ENCODE measurements around the gene OR52J3.

The OR52J3 gene

DNA sequence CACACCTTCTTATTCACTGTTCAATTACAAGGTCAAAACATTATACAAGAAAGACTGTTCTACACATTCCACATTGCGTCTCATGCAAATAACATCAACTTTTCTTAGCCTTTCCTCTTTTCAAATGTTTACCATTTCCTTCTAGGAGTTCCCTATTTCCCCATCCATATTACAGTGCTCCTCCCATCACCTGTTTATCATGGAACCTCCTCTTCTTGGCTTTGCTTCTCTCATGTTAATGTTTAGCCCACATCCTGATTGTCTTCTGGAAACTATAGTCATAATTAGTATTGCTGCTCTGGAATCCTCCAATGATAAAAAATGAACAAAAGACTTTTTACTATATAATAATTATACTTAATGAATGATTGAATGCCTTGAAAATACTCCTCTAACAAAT, 44.3 kb downstream of the OR52J3 start:
- Histone ChIP-seq H3K79me2 (ENCODE audit: low read length) (no peaks in the 10 kb centered on the region), H3K27me3 (ENCODE audit: low read depth, low read length) (no peaks in the 10 kb centered on the region), H3K9ac (ENCODE audit: low read length) (no peak overlapping the region), H3K4me2 (ENCODE audit: low read length) (no peak overlapping the region), H3K9me3 (ENCODE audit: insufficient read depth, low read length) (no peaks in the 10 kb centered on the region), H4K20me1 (ENCODE audit: insufficient read depth, low read length) (no peaks in the 10 kb centered on the region), H3K4me1 (ENCODE audit: low read length) (0 out of 2 replicates have a peak, but pooled peaks cover 3% of the 10 kb centered on the region), H3K27ac (ENCODE audit: low read length) (no peak overlapping the region), H3K36me3 (replicated peaks; ENCODE audit: low read depth, low read length) (no peaks in the 10 kb centered on the region), H2AFZ (ENCODE audit: low read depth, low read length) (no peak overlapping the region), H3K4me3 (ENCODE audit: low read length) (no peak overlapping the region)
- TF ChIP-seq, protein P1, sequence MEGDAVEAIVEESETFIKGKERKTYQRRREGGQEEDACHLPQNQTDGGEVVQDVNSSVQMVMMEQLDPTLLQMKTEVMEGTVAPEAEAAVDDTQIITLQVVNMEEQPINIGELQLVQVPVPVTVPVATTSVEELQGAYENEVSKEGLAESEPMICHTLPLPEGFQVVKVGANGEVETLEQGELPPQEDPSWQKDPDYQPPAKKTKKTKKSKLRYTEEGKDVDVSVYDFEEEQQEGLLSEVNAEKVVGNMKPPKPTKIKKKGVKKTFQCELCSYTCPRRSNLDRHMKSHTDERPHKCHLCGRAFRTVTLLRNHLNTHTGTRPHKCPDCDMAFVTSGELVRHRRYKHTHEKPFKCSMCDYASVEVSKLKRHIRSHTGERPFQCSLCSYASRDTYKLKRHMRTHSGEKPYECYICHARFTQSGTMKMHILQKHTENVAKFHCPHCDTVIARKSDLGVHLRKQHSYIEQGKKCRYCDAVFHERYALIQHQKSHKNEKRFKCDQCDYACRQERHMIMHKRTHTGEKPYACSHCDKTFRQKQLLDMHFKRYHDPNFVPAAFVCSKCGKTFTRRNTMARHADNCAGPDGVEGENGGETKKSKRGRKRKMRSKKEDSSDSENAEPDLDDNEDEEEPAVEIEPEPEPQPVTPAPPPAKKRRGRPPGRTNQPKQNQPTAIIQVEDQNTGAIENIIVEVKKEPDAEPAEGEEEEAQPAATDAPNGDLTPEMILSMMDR (IDR thresholded peaks at IDR 0.05; ENCODE audit: low read depth, low read length): no peak
- no peak for TF ChIP-seq EZH2phosphoT487 (IDR thresholded peaks at IDR 0.05; ENCODE audit: low read depth)

DNA sequence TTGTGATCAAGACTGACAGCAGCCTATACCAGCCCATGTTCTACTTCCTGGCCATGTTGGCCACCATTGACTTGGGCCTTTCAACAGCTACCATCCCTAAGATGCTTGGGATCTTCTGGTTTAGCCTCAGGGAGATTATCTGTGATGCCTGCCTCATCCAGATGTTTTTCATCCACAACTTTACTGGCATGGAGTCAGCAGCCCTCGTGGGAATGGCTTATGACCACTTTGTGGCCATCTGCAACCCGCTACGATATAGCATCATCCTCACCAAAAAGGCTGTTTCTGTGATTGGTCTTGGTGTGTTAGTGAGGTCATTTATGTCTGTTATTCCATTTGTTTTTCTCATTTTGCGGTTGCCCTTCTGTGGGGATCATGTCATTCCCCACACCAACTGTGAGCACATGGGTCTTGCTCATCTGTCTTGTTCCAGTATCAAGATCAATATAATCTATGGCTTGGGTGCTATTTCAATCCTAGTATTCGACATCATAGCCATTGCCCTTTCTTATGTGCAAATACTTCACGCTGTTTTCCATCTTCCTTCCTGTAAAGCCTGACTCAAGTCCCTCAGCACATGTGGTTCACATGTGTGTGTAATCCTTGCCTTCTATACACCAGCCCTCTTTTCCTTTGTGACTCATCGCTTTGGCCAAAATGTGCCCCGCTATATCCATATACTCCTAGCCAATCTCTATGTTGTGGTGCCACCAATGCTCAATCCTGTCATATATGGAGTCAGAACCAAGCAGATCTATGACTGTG, 46.7 kb downstream of the OR52J3 start:
- H3K27ac ChIP-seq (ENCODE audit: low read length): no peak overlapping the region
- no peak overlapping the region for H3K4me3 ChIP-seq (ENCODE audit: low read length)
- no peak overlapping the region for H3K9ac ChIP-seq (ENCODE audit: low read length)
- no peaks in the 10 kb centered on the region for H3K79me2 ChIP-seq (ENCODE audit: low read length)
- H2AFZ ChIP-seq (ENCODE audit: low read depth, low read length): no peak overlapping the region
- no peaks in the 10 kb centered on the region for H3K9me3 ChIP-seq (ENCODE audit: insufficient read depth, low read length)
- no peak overlapping the region for H3K4me2 ChIP-seq (ENCODE audit: low read length)
- no peaks in the 10 kb centered on the region for H3K36me3 ChIP-seq (replicated peaks; ENCODE audit: low read depth, low read length)
- no peaks in the 10 kb centered on the region for H3K27me3 ChIP-seq (ENCODE audit: low read depth, low read length)
- H3K4me1 ChIP-seq (ENCODE audit: low read length): 0 out of 2 replicates have a peak, but pooled peaks cover 3% of the 10 kb centered on the region
- no peak for TF ChIP-seq EZH2phosphoT487 (IDR thresholded peaks at IDR 0.05; ENCODE audit: low read depth)
- TF ChIP-seq, protein P1 (IDR thresholded peaks at IDR 0.05; ENCODE audit: low read depth, low read length): no peak
- H4K20me1 ChIP-seq (ENCODE audit: insufficient read depth, low read length): no peaks in the 10 kb centered on the region

DNA sequence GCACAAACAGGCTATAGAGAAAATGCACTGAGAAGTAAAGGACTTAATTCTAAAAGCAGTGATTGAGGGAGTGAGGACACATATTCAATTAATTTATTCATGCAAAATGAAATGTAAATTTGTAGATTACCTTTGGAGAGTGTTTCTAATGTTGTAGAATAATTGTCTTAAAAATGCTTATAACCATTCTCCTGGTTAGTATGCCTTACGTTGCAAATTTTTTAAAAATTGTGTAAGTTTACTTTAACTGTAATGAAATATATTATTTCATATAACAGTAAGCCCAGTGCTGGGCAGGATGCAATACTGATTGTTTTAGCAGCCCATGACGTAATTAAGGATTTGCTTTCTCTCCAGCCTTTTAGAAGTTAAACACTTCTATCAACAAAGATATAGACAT, 49.7 kb downstream of the OR52J3 start:
- Histone ChIP-seq H3K27me3 (ENCODE audit: low read depth, low read length) (no peaks in the 10 kb centered on the region), H2AFZ (ENCODE audit: low read depth, low read length) (no peak overlapping the region), H3K36me3 (replicated peaks; ENCODE audit: low read depth, low read length) (no peaks in the 10 kb centered on the region), H3K27ac (ENCODE audit: low read length) (no peak overlapping the region), H3K79me2 (ENCODE audit: low read length) (no peaks in the 10 kb centered on the region), H4K20me1 (ENCODE audit: insufficient read depth, low read length) (no peaks in the 10 kb centered on the region), H3K4me3 (ENCODE audit: low read length) (no peak overlapping the region), H3K9me3 (ENCODE audit: insufficient read depth, low read length) (no peaks in the 10 kb centered on the region), H3K9ac (ENCODE audit: low read length) (no peak overlapping the region), H3K4me1 (ENCODE audit: low read length) (0 out of 2 replicates have a peak, but pooled peaks cover 3% of the 10 kb centered on the region), H3K4me2 (ENCODE audit: low read length) (no peak overlapping the region)
- TF ChIP-seq, protein P1 (IDR thresholded peaks at IDR 0.05; ENCODE audit: low read depth, low read length): no peak
- no peak for TF ChIP-seq EZH2phosphoT487 (IDR thresholded peaks at IDR 0.05; ENCODE audit: low read depth)
